Spleen (tissue), 7 donors: ENCODE data around the gene QKI.

ENCODE experiments used
- CTCF ChIP-seq, 11 experiments: fragments of 200-600 bp in 7 of 11; fragments of 450-650 bp in 4 of 11; sonication (generic) in 4 of 11; IDR thresholded peaks in 8 of 11; conservative IDR thresholded peaks in 3 of 11; 1 replicate in 7 of 11; 2 replicates in 4 of 11; pipeline versions ENCODE4 v1.4.0 to v1.8.0; 2016 to 2021; ENCODE audit warnings: antibody characterized with exemption in 11 of 11, inconsistent platforms in 4 of 11, mild to moderate bottlenecking in 1 of 11
- POLR2A ChIP-seq, 3 donors: fragments of 450-650 bp; IDR thresholded peaks; one replicate each; pipeline ENCODE4 v1.5.1; 2017; ENCODE audit warnings: antibody characterized with exemption in 3 of 3, mild to moderate bottlenecking in 1 of 3
- donor health status: DM: no; HTN: no; CAD: no; lungs with moderate emphysema.
- donor health status: DM: no; HTN: no; CAD: no.
- donor health status: DM: no; HTN: no; CAD: no.

- no peak for TF ChIP-seq CTCF (IDR thresholded peaks at IDR 0.05 in 8 of 11, conservative IDR thresholded peaks at IDR 0.05 in 3 of 11)
- no peak for TF ChIP-seq POLR2A (IDR thresholded peaks at IDR 0.05)
Observed at GRCh38 chr6:163501026-163501425, 86.5 kb downstream of the QKI start.
